ENCODE results near the gene CCDC85B. TPM values are rescaled to one million over a fixed set of nuclear protein-coding genes. Genes with fewer than 3 reads are reported as not detected.

CCDC85B gene
- total and polyA plus RNA-seq, 2 of the 13 experiments (the other 11 are each of a cell fraction or from before 2014, with no cell fraction given): 8.2 to 19.5 TPM

DNA sequence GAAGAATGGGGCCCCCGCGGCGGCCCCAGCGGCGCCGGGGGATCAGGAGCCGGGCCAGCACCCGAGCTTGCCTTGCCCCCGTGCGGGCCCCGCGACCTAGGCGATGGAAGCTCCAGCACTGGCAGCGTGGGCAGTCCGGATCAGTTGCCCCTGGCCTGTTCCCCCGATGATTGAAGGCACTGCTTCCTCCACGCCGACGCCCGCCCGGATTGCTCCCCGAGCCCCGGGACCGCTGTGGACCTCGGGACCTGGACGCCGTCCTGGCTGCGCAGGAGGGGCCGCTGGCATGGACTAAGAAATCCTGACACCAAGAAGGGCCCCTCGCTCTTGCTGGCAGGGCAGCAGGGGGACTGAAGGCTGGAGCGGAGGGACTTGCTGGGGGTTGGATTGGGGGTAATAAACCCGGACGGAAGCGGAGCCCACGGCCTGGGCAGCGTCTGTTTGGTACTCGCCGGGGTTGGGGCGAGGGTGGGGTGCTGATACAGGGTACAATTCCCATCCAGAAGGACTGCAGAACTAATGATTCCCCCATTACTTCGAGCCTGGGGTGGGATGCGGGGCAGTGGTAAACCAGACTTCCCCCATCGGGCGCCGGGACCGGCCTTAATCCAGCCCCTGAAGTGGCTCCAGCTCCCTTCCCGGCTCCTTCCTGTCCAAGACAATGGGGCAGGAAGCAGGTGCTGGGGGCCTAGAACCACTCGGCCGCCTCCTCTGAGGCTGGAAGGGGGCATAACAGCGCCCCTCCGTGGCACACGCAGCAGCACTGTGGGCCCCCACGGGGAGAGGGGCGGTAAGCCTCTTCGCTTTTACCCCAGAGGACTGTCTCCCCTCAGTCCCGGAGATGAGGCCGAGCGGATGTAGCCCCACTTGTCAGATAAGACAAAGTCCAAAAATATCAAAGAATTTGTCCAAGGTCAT, 1.0 kb downstream of the CCDC85B start (continued):
- no peak for TF ChIP-seq CEBPG (CRISPR knock-in tag; IDR thresholded peaks at IDR 0.05)
- TF ChIP-seq POLR2G (IDR thresholded peaks at IDR 0.05; ENCODE audit: low read depth, low read length): peak; percentile 76
- no peak for TF ChIP-seq TP53 (CRISPR knock-in tag; conservative IDR thresholded peaks at IDR 0.05)
- no peak for TF ChIP-seq ZSCAN25 (CRISPR knock-in tag; IDR thresholded peaks at IDR 0.05)
- TF ChIP-seq, protein P1, sequence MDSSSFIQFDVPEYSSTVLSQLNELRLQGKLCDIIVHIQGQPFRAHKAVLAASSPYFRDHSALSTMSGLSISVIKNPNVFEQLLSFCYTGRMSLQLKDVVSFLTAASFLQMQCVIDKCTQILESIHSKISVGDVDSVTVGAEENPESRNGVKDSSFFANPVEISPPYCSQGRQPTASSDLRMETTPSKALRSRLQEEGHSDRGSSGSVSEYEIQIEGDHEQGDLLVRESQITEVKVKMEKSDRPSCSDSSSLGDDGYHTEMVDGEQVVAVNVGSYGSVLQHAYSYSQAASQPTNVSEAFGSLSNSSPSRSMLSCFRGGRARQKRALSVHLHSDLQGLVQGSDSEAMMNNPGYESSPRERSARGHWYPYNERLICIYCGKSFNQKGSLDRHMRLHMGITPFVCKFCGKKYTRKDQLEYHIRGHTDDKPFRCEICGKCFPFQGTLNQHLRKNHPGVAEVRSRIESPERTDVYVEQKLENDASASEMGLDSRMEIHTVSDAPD (CRISPR knock-in tag; IDR thresholded peaks at IDR 0.05): no peak
- no peak for TF ChIP-seq ZMYM3 (CRISPR knock-in tag; IDR thresholded peaks at IDR 0.05)
- TF ChIP-seq, protein P2, sequence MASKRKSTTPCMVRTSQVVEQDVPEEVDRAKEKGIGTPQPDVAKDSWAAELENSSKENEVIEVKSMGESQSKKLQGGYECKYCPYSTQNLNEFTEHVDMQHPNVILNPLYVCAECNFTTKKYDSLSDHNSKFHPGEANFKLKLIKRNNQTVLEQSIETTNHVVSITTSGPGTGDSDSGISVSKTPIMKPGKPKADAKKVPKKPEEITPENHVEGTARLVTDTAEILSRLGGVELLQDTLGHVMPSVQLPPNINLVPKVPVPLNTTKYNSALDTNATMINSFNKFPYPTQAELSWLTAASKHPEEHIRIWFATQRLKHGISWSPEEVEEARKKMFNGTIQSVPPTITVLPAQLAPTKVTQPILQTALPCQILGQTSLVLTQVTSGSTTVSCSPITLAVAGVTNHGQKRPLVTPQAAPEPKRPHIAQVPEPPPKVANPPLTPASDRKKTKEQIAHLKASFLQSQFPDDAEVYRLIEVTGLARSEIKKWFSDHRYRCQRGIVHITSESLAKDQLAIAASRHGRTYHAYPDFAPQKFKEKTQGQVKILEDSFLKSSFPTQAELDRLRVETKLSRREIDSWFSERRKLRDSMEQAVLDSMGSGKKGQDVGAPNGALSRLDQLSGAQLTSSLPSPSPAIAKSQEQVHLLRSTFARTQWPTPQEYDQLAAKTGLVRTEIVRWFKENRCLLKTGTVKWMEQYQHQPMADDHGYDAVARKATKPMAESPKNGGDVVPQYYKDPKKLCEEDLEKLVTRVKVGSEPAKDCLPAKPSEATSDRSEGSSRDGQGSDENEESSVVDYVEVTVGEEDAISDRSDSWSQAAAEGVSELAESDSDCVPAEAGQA (IDR thresholded peaks at IDR 0.05; ENCODE audit: low read depth): no peak
- TF ChIP-seq, protein P2 (CRISPR knock-in tag; IDR thresholded peaks at IDR 0.05; ENCODE audit: borderline replicate concordance): 0 out of 2 replicates have a peak, but pooled peaks have one; percentile 17
- TF ChIP-seq REL (CRISPR knock-in tag; conservative IDR thresholded peaks at IDR 0.05): no peak
- TF ChIP-seq KLF12 (CRISPR knock-in tag; IDR thresholded peaks at IDR 0.05; ENCODE audit: borderline replicate concordance): 0 out of 2 replicates have a peak, but pooled peaks have one; percentile 55
- TF ChIP-seq, protein P3, sequence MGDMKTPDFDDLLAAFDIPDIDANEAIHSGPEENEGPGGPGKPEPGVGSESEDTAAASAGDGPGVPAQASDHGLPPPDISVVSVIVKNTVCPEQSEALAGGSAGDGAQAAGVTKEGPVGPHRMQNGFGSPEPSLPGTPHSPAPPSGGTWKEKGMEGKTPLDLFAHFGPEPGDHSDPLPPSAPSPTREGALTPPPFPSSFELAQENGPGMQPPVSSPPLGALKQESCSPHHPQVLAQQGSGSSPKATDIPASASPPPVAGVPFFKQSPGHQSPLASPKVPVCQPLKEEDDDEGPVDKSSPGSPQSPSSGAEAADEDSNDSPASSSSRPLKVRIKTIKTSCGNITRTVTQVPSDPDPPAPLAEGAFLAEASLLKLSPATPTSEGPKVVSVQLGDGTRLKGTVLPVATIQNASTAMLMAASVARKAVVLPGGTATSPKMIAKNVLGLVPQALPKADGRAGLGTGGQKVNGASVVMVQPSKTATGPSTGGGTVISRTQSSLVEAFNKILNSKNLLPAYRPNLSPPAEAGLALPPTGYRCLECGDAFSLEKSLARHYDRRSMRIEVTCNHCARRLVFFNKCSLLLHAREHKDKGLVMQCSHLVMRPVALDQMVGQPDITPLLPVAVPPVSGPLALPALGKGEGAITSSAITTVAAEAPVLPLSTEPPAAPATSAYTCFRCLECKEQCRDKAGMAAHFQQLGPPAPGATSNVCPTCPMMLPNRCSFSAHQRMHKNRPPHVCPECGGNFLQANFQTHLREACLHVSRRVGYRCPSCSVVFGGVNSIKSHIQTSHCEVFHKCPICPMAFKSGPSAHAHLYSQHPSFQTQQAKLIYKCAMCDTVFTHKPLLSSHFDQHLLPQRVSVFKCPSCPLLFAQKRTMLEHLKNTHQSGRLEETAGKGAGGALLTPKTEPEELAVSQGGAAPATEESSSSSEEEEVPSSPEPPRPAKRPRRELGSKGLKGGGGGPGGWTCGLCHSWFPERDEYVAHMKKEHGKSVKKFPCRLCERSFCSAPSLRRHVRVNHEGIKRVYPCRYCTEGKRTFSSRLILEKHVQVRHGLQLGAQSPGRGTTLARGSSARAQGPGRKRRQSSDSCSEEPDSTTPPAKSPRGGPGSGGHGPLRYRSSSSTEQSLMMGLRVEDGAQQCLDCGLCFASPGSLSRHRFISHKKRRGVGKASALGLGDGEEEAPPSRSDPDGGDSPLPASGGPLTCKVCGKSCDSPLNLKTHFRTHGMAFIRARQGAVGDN (CRISPR knock-in tag; IDR thresholded peaks at IDR 0.05): peak; percentile 78
- TF ChIP-seq, protein P4, sequence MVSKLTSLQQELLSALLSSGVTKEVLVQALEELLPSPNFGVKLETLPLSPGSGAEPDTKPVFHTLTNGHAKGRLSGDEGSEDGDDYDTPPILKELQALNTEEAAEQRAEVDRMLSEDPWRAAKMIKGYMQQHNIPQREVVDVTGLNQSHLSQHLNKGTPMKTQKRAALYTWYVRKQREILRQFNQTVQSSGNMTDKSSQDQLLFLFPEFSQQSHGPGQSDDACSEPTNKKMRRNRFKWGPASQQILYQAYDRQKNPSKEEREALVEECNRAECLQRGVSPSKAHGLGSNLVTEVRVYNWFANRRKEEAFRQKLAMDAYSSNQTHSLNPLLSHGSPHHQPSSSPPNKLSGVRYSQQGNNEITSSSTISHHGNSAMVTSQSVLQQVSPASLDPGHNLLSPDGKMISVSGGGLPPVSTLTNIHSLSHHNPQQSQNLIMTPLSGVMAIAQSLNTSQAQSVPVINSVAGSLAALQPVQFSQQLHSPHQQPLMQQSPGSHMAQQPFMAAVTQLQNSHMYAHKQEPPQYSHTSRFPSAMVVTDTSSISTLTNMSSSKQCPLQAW (CRISPR knock-in tag; IDR thresholded peaks at IDR 0.05): 0 out of 2 replicates have a peak, but pooled peaks have one; percentile 57
- TF ChIP-seq CAMTA2 (CRISPR knock-in tag; IDR thresholded peaks at IDR 0.05; ENCODE audit: borderline replicate concordance): no peak
- TF ChIP-seq ZNF567 (CRISPR knock-in tag; IDR thresholded peaks at IDR 0.05; ENCODE audit: borderline replicate concordance): no peak

Data from HepG2 (cell line).